ENCODE measurements around the gene HOMER1. TPM values are rescaled to one million over a fixed set of nuclear protein-coding genes. Genes with fewer than 3 reads are reported as not detected.

HOMER1 gene
- total RNA-seq, 6 experiments from 2014 or later, result 2.0 to 5.1 (median 2.9) TPM

DNA sequence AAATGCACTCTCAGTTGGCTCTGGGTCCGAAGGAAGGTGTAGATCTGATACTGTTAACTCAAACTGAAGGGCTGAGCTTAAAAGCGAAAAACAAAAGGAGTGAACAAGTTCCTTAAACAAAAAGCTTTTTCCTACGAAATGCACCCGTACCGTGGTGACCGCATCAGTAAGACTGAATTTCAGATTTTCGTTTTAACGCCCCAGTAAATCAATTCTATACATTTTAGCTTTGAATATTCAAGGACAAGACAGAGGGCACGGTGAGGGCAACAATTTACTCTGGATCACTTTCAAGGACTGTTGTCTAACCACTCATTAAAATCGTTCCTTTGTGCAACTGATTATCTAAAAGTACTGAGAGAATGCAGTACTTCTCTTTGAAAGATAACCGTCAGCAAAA lies 1.9 kb downstream of the HOMER1 start:
- Mint-ChIP-seq H3K27me3 (ENCODE audit: insufficient read depth) (peaks cover 8% of the 10 kb centered on the region), H3K36me3 (ENCODE audit: low read depth) (no peaks in the 10 kb centered on the region), H3K27ac (no peak overlapping the region), H3K4me3 (peak overlapping the region; percentile 91), H3K4me1 (ENCODE audit: low read depth) (peaks cover 54% of the 10 kb centered on the region), H3K9me3 (no peaks in the 10 kb centered on the region)
- no peak for DNase-seq
- TF ChIP-seq, protein P1, sequence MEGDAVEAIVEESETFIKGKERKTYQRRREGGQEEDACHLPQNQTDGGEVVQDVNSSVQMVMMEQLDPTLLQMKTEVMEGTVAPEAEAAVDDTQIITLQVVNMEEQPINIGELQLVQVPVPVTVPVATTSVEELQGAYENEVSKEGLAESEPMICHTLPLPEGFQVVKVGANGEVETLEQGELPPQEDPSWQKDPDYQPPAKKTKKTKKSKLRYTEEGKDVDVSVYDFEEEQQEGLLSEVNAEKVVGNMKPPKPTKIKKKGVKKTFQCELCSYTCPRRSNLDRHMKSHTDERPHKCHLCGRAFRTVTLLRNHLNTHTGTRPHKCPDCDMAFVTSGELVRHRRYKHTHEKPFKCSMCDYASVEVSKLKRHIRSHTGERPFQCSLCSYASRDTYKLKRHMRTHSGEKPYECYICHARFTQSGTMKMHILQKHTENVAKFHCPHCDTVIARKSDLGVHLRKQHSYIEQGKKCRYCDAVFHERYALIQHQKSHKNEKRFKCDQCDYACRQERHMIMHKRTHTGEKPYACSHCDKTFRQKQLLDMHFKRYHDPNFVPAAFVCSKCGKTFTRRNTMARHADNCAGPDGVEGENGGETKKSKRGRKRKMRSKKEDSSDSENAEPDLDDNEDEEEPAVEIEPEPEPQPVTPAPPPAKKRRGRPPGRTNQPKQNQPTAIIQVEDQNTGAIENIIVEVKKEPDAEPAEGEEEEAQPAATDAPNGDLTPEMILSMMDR (IDR thresholded peaks at IDR 0.05), result no peak

DNA sequence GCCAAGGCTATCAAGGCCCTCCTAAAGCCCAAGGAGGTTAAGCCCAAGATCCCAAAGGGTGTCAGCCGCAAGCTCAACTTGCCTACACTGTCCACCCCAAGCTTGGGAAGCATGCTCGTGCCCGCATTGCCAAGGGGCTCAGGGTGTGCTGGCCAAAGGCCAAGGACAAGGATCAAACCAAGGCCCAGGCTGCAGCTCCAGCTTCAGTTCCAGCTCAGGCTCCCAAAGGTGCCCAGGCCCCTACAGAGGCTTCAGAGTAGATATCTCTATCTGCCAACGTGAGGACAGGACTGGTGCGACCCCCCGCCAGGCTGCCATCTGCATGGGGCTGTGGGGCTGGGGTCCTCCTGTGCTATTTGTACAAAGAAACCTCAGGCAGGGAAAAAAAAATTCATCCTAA lies 3.3 kb downstream of the HOMER1 start:
- Mint-ChIP-seq H3K4me3 (no peak overlapping the region), H3K27me3 (ENCODE audit: insufficient read depth) (peaks cover 5% of the 10 kb centered on the region), H3K36me3 (ENCODE audit: low read depth) (no peaks in the 10 kb centered on the region), H3K4me1 (ENCODE audit: low read depth) (peaks cover 54% of the 10 kb centered on the region), H3K27ac (no peak overlapping the region), H3K9me3 (no peaks in the 10 kb centered on the region)
- no peak for DNase-seq
- TF ChIP-seq, protein P1 (IDR thresholded peaks at IDR 0.05), result no peak

DNA sequence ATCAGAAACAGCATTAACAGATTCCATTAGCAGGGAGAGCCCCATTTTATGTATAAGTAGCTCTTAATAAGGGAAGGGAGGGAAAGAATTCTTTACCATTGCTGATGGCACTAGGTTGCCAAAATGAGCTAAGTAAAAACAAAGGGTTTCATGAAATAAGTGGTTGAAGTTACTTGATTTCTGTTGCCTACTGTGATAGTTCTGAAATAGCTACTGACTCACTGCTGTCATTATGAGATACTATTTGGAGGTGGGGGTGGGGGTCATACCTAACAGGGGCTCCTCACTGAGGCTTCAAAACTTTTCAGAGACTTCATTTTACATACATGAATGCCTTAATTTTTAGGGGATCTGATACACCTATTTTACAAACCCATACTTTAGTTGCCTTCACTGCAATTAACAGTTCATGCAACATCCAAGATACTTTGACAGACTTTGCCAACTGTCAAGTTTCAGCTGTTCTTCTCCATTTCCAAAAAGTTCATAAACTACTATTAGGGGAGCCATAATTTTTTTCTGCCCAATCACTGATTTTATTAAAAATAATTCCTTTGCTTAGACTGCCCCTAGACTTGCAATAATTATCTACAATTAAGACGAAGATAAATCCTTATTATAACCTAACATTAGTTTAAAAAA lies 4.6 kb downstream of the HOMER1 start:
- Mint-ChIP-seq H3K27me3 (ENCODE audit: insufficient read depth) (peaks cover 3% of the 10 kb centered on the region), H3K36me3 (ENCODE audit: low read depth) (no peaks in the 10 kb centered on the region), H3K27ac (no peak overlapping the region), H3K4me3 (no peak overlapping the region), H3K4me1 (ENCODE audit: low read depth) (peaks cover 50% of the 10 kb centered on the region), H3K9me3 (no peaks in the 10 kb centered on the region)
- DNase-seq, result no peak
- TF ChIP-seq, protein P1 (IDR thresholded peaks at IDR 0.05), result no peak

DNA sequence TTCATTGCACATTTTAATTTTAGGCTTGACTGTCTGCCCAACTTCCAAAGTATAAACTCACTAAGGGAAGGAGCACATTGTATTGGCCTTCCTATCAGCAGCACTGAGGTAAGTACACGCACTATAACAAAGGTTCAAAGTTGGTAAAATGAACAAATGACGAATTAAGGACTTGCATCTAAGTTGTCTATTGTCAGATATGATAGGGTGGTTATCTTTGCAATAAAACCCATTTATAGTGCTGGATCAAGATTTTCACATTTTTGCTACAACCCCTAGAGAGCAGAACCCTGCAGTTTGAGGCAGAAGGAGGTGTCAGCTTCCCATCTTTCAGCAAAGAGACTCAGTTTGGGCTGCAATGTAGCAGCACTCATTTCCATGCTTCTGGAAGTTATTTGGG lies 5.1 kb downstream of the HOMER1 start:
- Mint-ChIP-seq H3K4me3 (no peak overlapping the region), H3K9me3 (no peaks in the 10 kb centered on the region), H3K4me1 (ENCODE audit: low read depth) (peaks cover 56% of the 10 kb centered on the region), H3K27ac (no peak overlapping the region), H3K27me3 (ENCODE audit: insufficient read depth) (peaks cover 2% of the 10 kb centered on the region), H3K36me3 (ENCODE audit: low read depth) (no peaks in the 10 kb centered on the region)
- no peak for DNase-seq
- TF ChIP-seq, protein P1 (IDR thresholded peaks at IDR 0.05), result no peak

DNA sequence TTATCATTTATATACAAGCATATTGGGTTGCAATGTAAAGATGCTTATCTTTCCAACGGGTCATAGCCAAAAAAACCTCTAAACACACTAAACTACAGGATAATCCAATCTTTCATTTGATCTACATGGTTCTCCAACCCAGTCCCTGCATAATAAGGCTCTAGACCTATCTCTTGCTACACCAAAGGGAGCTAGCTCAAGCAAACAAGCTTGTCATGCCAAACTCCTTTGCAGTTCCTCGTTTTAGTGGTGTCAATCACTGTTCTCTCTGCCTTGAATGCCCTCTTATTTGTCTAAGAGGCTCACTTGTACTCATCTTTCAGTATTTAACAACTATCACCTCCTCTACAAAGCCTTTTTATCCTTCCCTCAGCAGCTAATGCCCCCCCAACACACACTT lies 5.6 kb downstream of the HOMER1 start:
- Mint-ChIP-seq H3K4me1 (ENCODE audit: low read depth) (peaks cover 58% of the 10 kb centered on the region), H3K9me3 (no peaks in the 10 kb centered on the region), H3K27me3 (ENCODE audit: insufficient read depth) (peaks cover 2% of the 10 kb centered on the region), H3K4me3 (no peak overlapping the region), H3K36me3 (ENCODE audit: low read depth) (no peaks in the 10 kb centered on the region), H3K27ac (no peak overlapping the region)
- no peak for DNase-seq
- TF ChIP-seq, protein P1 (IDR thresholded peaks at IDR 0.05), result no peak
